HG02884 (cell line): Measurements from ENCODE around the gene LRRC74A.
"Not testable (repeated sequence)": the region's sequence is repeated elsewhere in the genome, so short reads cannot be mapped to it uniquely, and the experiment has no call there.

ENCODE experiments used
- ATAC-seq: cut with Tn5 transposase; IDR thresholded peaks from one replicate; pipeline ENCODE4 v1.9.1; 2021; ENCODE audit warnings: mild to moderate bottlenecking, moderate library complexity; ENCODE audit not compliant: unreplicated experiment

LRRC74A gene

DNA sequence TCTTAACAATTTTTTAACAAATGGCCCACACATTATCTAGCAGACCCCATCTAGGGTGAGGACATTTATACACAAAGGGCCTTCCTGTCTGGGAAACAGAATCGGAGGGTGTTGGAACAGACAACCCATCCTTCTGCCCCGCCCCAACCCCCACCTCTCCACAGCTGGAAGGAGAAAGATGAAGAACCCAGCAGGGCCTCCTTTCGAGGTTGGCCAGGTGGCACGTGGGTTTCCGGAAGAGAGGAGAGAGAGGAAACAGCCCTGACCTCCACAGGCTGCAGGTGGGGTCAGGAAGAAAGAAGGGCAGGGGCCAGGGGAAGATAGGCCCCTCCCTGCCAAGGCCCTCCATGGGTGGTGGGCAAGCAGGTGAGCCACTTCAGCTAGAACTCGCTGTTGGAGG, 57.2 kb downstream of the LRRC74A start:
- ATAC-seq = no peak

GRCh38 chr14:76884394-76884793, 58.2 kb downstream of the LRRC74A start:
- ATAC-seq = no peak

DNA sequence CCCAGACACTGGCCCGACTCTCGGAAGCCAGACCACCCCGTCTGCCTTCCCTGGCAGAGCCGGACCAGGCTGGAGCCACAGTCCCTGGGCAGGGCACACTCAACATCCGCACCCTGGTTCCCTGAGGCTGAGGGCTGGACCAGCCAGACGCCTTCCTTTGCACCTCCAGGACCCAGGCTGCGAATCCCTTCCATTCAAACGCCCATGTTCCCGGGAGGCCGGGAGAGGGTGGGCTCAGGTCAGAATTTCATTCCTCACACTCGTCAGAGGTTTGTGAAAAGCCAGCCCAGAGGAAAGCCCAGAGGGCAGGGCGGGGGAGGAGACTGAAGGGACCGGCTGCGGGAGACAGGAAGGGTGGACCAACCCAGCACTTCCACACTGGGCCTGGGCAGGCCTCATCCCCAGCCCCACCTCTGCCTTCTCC, 58.7 kb downstream of the LRRC74A start:
- ATAC-seq = no peak

DNA sequence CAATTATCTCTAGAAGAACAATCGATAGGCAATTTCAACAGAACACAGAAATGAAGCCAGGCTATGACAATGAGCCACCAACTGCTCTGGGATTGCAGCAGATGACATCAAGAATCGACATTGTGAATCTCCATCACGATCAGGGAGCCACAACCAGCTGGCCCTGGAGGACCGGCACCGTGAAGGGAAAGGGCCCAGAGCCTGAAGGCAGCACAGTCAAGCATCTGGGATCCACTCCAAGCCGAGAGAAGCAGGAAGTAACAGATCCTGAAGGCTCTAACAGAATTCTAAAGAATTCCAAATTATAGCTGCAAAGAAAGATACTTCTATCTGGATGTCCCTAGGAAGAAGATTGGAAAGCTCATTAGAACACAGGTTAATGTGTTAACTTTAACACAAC, 61.0 kb downstream of the LRRC74A start:
- no peak for ATAC-seq

- ATAC-seq = no peak
Measured at GRCh38 chr14:76891391-76891790, 65.2 kb downstream of the LRRC74A start.

GRCh38 chr14:76894308-76894707, 68.1 kb downstream of the LRRC74A start:
- no peak for ATAC-seq

- not testable (repeated sequence) for ATAC-seq
Measured at GRCh38 chr14:76898006-76898405, 71.8 kb downstream of the LRRC74A start.

DNA sequence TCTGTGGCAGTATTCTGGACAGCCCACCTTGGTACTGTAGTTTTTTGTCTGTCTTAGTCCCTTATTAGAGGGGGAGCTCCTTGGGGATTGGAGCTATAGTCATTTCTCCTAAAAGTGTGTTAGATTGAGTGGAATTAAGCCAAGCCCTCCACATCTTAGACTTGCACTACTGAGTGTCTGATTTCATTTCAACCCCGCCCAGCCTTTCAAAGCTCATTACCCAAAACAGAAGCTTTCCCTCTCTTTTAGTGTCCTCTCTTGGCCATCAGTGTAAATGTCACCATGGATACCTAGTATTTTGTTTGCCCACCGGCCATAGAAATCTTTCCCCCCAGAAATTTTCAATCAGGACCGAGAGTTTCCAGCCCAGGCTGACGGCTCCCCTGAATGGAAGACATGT, 74.5 kb downstream of the LRRC74A start:
- no peak for ATAC-seq

- ATAC-seq = no peak
Measured at GRCh38 chr14:76901171-76902055, 75.2 kb downstream of the LRRC74A start.

GRCh38 chr14:76902591-76902990, 76.4 kb downstream of the LRRC74A start:
- ATAC-seq = no peak

DNA sequence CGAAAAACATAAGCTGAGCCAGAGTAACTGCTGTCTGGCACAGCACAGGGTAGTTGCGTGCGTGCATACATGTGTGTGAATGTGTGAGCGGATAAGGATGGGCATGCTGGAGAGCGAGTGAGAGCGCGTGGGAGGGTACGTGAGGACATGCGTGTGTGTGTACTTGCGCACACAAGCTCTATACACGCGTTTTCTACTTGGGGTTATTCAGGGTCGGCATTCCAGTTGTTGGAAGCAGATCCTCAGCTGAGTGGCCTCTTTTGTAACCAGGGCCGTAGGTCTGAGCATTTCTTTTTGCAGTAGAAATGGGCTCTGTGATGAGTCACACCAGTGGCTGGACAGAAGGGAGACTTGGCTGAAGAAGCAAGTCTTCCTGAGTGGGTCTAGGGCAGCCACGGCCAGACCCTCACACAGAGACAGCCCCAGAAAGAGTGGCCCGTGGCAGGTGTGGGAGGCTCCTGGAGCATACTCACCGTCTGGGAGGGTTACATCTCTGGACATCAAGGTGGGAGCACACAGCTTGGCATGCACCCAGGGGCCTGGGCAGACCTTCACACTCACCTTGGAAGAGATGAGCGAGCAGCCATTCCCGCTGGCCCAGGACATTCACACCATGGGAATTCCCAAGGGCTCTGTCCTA, 78.0 kb downstream of the LRRC74A start:
- no peak for ATAC-seq

GRCh38 chr14:76904740-76905569, 78.7 kb downstream of the LRRC74A start:
- peak; percentile 79 for ATAC-seq

DNA sequence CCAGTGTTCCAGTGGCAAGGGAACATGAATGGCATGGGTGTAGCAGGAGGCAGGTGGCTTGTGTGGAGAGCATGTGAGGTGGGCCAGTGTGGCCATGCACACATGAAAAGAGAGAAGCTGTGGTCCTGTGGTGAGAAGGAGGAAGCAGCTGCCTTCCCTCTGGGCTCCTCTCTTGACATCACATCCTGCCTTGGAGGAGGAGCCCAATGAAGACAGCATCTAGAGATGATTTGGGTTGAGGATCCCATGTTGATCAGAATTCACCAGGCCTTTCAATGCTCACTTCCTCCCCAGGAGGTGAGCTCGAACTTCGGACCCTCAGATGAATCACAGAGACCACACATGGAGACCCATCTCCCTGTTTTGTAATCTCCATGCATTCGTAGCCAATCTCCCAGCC, 82.6 kb downstream of the LRRC74A start:
- no peak for ATAC-seq

- ATAC-seq = no peak
Measured at GRCh38 chr14:76909266-76909665, 83.1 kb downstream of the LRRC74A start.

DNA sequence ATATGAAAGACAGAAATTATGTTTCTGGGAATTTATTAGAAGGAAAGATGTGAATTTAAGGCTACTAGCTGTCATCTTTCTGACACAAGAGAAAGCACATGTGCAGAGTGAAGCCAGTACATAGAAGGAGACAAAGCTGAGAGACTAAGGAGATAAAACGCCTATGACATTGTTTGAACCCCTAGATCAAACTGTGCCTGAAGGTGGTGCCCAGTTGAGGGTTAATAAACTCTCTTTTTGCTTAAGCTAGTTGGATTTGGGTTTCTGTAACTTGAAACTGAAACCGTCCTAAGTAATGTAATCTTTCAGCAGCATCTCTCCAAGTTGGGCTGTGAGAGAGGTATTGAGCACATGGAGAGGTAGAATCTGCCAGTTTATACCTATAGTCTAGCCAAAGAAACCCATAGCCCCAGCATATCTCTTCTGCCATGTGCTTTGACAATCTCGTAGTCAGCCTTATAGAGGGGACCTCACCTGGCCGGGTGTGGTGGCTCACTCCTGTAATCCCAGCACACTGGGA, 84.2 kb downstream of the LRRC74A start:
- ATAC-seq = no peak

DNA sequence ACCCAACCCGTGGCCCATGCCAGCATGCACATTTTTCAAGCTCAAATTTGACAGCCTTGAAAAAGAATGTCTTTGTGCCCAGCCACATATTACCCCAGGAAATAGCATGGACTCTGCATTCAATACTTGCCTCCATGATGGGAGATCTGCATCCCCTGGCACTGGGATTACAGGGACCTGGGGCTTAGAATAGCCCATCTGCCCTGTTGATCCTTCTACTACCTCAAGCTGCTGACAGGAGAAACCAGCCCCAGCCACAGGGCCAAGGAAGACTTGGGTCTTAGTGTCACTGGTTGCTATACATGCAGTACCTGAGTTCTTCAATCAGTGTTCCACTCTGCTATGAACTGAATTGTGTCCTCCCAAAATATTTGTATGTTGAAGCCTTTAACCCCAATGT, 85.3 kb downstream of the LRRC74A start:
- ATAC-seq = no peak

- not testable (repeated sequence) for ATAC-seq
Measured at GRCh38 chr14:76914533-76915081, 88.4 kb downstream of the LRRC74A start.

DNA sequence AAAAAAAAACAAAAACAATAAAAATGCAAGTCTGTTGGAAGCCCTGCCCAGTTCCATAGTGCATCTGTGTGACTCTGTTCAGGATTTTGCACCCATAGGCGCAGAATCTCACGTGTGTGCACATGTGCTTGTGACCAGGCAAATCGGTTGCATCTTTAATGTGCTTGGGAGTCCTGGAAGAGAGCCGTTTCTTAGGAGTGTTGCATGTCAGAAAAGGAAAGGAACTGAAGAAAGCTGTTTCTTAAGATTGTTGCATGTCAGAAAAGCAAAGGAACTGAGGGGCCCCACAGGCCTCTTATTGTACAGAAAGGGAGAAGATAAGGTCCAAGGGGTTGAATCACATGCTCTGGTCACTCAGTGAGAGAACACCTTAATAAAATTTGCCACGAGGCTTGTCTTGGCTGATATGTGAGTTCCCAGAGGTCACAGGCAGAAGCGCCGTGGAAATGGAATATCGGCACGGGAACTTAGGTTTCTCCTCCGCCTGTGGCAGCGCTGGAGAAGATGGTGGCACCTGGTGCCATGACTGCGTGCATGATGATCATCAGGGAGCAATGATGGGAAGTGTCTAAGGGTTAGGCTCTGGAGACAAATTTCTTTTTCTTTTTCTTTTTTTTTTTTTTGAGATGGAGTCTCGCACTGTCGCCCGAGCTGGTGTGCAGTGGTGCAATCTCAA, 90.0 kb downstream of the LRRC74A start:
- no peak for ATAC-seq

GRCh38 chr14:76917158-76917596, 91.0 kb downstream of the LRRC74A start:
- ATAC-seq = no peak

GRCh38 chr14:76917745-76918255, 91.6 kb downstream of the LRRC74A start:
- ATAC-seq = no peak
